ENCODE measurements around the gene SLIT1. TPM values are rescaled to one million over a fixed set of nuclear protein-coding genes. Genes with fewer than 3 reads are reported as not detected.

The SLIT1 gene
- total RNA-seq, 1 experiment from 2014 or later = 0.41 TPM

GRCh38 chr10:96987141-96987841 lies 198.5 kb downstream of the SLIT1 start:
- no peaks in the 10 kb centered on the region for H3K4me1 Mint-ChIP-seq (ENCODE audit: low read depth, unreplicated experiment)
- H3K4me3 Mint-ChIP-seq (ENCODE audit: unreplicated experiment) = no peak overlapping the region
- peaks cover 11% of the 10 kb centered on the region for H3K36me3 Mint-ChIP-seq (ENCODE audit: insufficient read depth, unreplicated experiment)
- H3K4me3 ChIP-seq (ENCODE audit: low read depth, low read length) = no peak overlapping the region
- H3K27me3 Mint-ChIP-seq (ENCODE audit: insufficient read depth, unreplicated experiment) = no peaks in the 10 kb centered on the region
- POLR2A ChIA-PET = interaction anchor here (0.6 kb wide), 1 partner anchor 485 kb away, joined by 4 read pairs; no protein-coding TSS in a partner anchor
- no peaks in the 10 kb centered on the region; the same call in 1 of the 2 replicates for H3K36me3 ChIP-seq (ENCODE audit: control insufficient read depth, insufficient read depth, low read length)
- no peak for TF ChIP-seq CTCF (IDR thresholded peaks at IDR 0.05; ENCODE audit: insufficient read depth in 1 of 2, low read depth in 1 of 2, low read length in 1 of 2, severe bottlenecking in 1 of 2, unreplicated experiment in 1 of 2)
- H3K9me3 Mint-ChIP-seq (ENCODE audit: unreplicated experiment) = no peaks in the 10 kb centered on the region
- no peak overlapping the region for H3K27ac Mint-ChIP-seq (ENCODE audit: unreplicated experiment)
- no peaks in the 10 kb centered on the region for H3K4me1 ChIP-seq
- DNase-seq = no peak
- CTCF ChIA-PET = no interaction called here
- no peaks in the 10 kb centered on the region for H3K27me3 ChIP-seq (replicated peaks; ENCODE audit: control insufficient read depth, insufficient read depth, low read length)
- no peaks in the 10 kb centered on the region for H3K9me3 ChIP-seq
- BruUV-seq (replicated peaks) = no TSS peak
- intact Hi-C loops (cut with micrococcal nuclease; ENCODE audit: unreplicated experiment) = no loop called here

GRCh38 chr10:96986200-96986856 lies 199.4 kb downstream of the SLIT1 start:
- ChIA-PET POLR2A (no interaction called here), CTCF (no interaction called here)
- H3K4me3 Mint-ChIP-seq (ENCODE audit: unreplicated experiment) = no peak overlapping the region
- no peaks in the 10 kb centered on the region for H3K4me1 Mint-ChIP-seq (ENCODE audit: low read depth, unreplicated experiment)
- no peak for DNase-seq
- Histone ChIP-seq H3K27me3 (replicated peaks; ENCODE audit: control insufficient read depth, insufficient read depth, low read length) (no peaks in the 10 kb centered on the region), H3K4me1 (no peaks in the 10 kb centered on the region), H3K4me3 (ENCODE audit: low read depth, low read length) (no peak overlapping the region), H3K36me3 (ENCODE audit: control insufficient read depth, insufficient read depth, low read length) (no peaks in the 10 kb centered on the region; the same call in 1 of the 2 replicates), H3K9me3 (no peaks in the 10 kb centered on the region)
- intact Hi-C loops (cut with micrococcal nuclease; ENCODE audit: unreplicated experiment) = no loop called here
- H3K27ac Mint-ChIP-seq (ENCODE audit: unreplicated experiment) = no peak overlapping the region
- peaks cover 21% of the 10 kb centered on the region for H3K36me3 Mint-ChIP-seq (ENCODE audit: insufficient read depth, unreplicated experiment)
- BruUV-seq (replicated peaks) = no TSS peak
- no peaks in the 10 kb centered on the region for H3K9me3 Mint-ChIP-seq (ENCODE audit: unreplicated experiment)
- H3K27me3 Mint-ChIP-seq (ENCODE audit: insufficient read depth, unreplicated experiment) = no peaks in the 10 kb centered on the region
- TF ChIP-seq CTCF (IDR thresholded peaks at IDR 0.05; ENCODE audit: insufficient read depth in 1 of 2, low read depth in 1 of 2, low read length in 1 of 2, severe bottlenecking in 1 of 2, unreplicated experiment in 1 of 2) = no peak

- no peaks in the 10 kb centered on the region for H3K9me3 ChIP-seq
- Mint-ChIP-seq H3K36me3 (ENCODE audit: insufficient read depth, unreplicated experiment) (peaks cover 23% of the 10 kb centered on the region), H3K4me3 (ENCODE audit: unreplicated experiment) (no peak overlapping the region), H3K27ac (ENCODE audit: unreplicated experiment) (no peak overlapping the region), H3K9me3 (ENCODE audit: unreplicated experiment) (no peaks in the 10 kb centered on the region), H3K27me3 (ENCODE audit: insufficient read depth, unreplicated experiment) (no peaks in the 10 kb centered on the region), H3K4me1 (ENCODE audit: low read depth, unreplicated experiment) (no peaks in the 10 kb centered on the region)
- no TSS peak for BruUV-seq (replicated peaks)
- H3K27me3 ChIP-seq (replicated peaks; ENCODE audit: control insufficient read depth, insufficient read depth, low read length) = no peaks in the 10 kb centered on the region
- CTCF ChIA-PET = interaction anchor here (0.5 kb wide), 1 partner anchor 569 kb away, joined by 3 read pairs; no protein-coding TSS in a partner anchor
- no peaks in the 10 kb centered on the region for H3K4me1 ChIP-seq
- POLR2A ChIA-PET = no interaction called here
- TF ChIP-seq CTCF (IDR thresholded peaks at IDR 0.05; ENCODE audit: insufficient read depth in 1 of 2, low read depth in 1 of 2, low read length in 1 of 2, severe bottlenecking in 1 of 2, unreplicated experiment in 1 of 2) = no peak
- intact Hi-C loops (cut with micrococcal nuclease; ENCODE audit: unreplicated experiment) = no loop called here
- H3K4me3 ChIP-seq (ENCODE audit: low read depth, low read length) = no peak overlapping the region
- no peak for DNase-seq
- no peaks in the 10 kb centered on the region; the same call in 1 of the 2 replicates for H3K36me3 ChIP-seq (ENCODE audit: control insufficient read depth, insufficient read depth, low read length)
These were observed 201.1 kb downstream of the SLIT1 start for GRCh38 chr10:96984541-96985131.

All from Caco-2 (cell line).